GM19467 (cell line): ENCODE data around the gene INPP4B.
"Not testable (repeated sequence)": the region's sequence is repeated elsewhere in the genome, so short reads cannot be mapped to it uniquely, and the experiment has no call there.

Experiments
- ATAC-seq: cut with Tn5 transposase; IDR thresholded peaks from one replicate; pipeline ENCODE4 v1.9.1; 2021; ENCODE audit warnings: mild to moderate bottlenecking, moderate library complexity; ENCODE audit not compliant: unreplicated experiment

The INPP4B gene

GRCh38 chr4:142826503-142827241 is 19.4 kb downstream of the INPP4B start:
- ATAC-seq, result no peak

GRCh38 chr4:142824368-142824767 is 21.7 kb downstream of the INPP4B start:
- no peak for ATAC-seq

- ATAC-seq, result no peak
Observed at GRCh38 chr4:142823796-142824195, 22.3 kb downstream of the INPP4B start.

GRCh38 chr4:142818476-142818875 is 27.6 kb downstream of the INPP4B start:
- ATAC-seq, result no peak

GRCh38 chr4:142818031-142818430 is 28.1 kb downstream of the INPP4B start:
- no peak for ATAC-seq

- ATAC-seq, result no peak
Observed at GRCh38 chr4:142817442-142817841, 28.7 kb downstream of the INPP4B start.

- ATAC-seq, result no peak
Observed at GRCh38 chr4:142815834-142816233, 30.3 kb downstream of the INPP4B start.

GRCh38 chr4:142813388-142813787 is 32.7 kb downstream of the INPP4B start:
- no peak for ATAC-seq

GRCh38 chr4:142812091-142812490 is 34.0 kb downstream of the INPP4B start:
- ATAC-seq, result no peak

- no peak for ATAC-seq
Observed at GRCh38 chr4:142811034-142811433, 35.1 kb downstream of the INPP4B start.

- no peak for ATAC-seq
Observed at GRCh38 chr4:142809559-142809958, 36.5 kb downstream of the INPP4B start.

- not testable (repeated sequence) for ATAC-seq
Observed at GRCh38 chr4:142803879-142804278, 42.2 kb downstream of the INPP4B start.

GRCh38 chr4:142801966-142802365 is 44.1 kb downstream of the INPP4B start:
- no peak for ATAC-seq

GRCh38 chr4:142781114-142781513 is 65.0 kb downstream of the INPP4B start:
- no peak for ATAC-seq

- ATAC-seq, result no peak
Observed at GRCh38 chr4:142778900-142779299, 67.2 kb downstream of the INPP4B start.

GRCh38 chr4:142778430-142778829 is 67.7 kb downstream of the INPP4B start:
- no peak for ATAC-seq

- no peak for ATAC-seq
Observed at GRCh38 chr4:142777045-142777743, 68.9 kb downstream of the INPP4B start.

- no peak for ATAC-seq
Observed at GRCh38 chr4:142776026-142776425, 70.1 kb downstream of the INPP4B start.

- no peak for ATAC-seq
Observed at GRCh38 chr4:142773505-142773904, 72.6 kb downstream of the INPP4B start.

- ATAC-seq, result no peak
Observed at GRCh38 chr4:142762280-142762679, 83.8 kb downstream of the INPP4B start.

GRCh38 chr4:142752202-142752786 is 93.8 kb downstream of the INPP4B start:
- ATAC-seq, result no peak
